NCI-H128 (cell line): Measurements from ENCODE around the gene SLC15A3.

Source experiments
- DNase-seq: peaks from one replicate; lab custom pipeline; 2025; ENCODE audit not compliant: unreplicated experiment; lab: John Stamatoyannopoulos, UW

The SLC15A3 gene

DNA sequence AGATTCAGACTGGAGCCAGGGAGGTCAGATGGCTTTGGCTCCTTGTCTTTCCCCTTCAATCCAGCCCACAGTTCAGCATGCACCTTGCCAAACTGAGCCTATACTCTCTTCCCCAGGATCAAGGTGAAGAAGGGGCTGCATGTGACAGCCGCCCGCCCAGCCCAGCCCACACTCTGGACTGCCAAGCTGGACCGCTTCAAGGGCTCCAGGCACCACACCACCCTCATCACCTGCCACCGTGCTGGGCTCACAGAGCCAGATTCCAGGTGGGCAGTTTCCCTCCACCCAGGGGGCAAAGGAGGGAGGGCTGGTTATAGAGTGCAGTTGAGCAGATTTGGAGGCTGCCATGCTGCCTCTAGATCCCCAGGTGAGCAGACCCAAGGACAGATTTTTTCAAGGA, 21.6 kb downstream of the SLC15A3 start:
- DNase-seq: no peak

DNA sequence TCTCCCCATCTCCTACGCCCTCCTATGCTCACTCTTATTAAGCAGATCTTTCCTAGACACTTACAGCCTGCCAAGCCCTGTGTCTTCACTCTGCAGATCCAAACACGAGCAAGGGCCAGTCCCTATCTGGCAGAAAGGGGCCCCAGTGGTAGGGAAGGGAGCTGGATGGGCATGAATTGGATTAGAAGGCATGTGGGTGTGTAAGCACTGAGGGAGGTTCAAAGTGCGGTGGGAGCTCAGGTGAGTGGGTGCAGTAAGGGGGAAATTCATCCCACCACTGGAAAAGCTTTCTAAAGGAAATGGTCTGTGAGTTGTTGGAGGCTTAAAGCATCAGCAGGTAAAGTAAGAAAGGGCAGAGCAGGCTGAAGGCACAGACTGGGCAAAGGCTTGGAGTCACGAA, 22.2 kb downstream of the SLC15A3 start:
- DNase-seq: no peak

DNA sequence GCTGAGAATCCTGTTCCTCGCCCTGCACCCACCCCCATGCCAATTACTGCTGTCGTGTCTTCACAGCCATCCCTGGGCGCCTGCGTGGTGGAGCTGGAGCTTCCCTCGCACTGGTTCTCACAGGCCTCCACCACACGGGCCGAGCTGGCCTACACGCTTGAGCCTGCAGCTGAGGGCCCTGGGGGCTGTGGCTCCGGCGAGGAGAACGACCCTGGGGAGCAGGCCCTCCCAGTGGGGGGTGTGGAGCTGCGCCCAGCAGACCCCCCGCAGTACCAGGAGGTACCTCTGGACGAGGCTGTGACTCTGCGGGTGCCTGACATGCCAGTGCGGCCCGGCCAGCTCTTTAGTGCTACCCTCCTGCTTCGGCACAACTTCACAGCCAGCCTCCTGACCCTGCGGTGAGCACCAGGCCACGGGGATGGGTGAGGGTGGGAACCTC, 23.4 kb downstream of the SLC15A3 start:
- no peak for DNase-seq

GRCh38 chr11:60927600-60927999, 24.4 kb downstream of the SLC15A3 start:
- no peak for DNase-seq

GRCh38 chr11:60927061-60927592, 24.8 kb downstream of the SLC15A3 start:
- no peak for DNase-seq

DNA sequence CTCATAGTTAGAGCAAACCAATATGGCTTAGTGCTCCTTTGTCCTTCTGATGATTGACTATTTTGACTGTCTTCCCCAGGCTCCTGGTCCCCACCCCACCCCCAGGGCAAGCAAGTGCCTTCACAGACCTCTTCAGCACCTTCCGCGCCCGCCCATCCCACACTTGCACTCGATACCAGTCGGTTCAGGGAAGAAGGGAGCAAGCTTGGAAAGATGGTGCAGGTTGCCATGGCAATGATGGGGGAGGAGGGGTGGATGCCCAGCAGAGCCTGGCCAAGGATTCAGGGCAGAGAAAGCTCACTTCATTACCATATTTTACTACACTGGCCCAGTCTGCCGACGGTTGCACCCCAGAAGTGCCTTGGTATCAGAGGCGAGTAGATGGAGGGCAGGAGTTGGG, 25.5 kb downstream of the SLC15A3 start:
- DNase-seq: no peak

GRCh38 chr11:60925868-60926267, 26.1 kb downstream of the SLC15A3 start:
- DNase-seq: no peak

DNA sequence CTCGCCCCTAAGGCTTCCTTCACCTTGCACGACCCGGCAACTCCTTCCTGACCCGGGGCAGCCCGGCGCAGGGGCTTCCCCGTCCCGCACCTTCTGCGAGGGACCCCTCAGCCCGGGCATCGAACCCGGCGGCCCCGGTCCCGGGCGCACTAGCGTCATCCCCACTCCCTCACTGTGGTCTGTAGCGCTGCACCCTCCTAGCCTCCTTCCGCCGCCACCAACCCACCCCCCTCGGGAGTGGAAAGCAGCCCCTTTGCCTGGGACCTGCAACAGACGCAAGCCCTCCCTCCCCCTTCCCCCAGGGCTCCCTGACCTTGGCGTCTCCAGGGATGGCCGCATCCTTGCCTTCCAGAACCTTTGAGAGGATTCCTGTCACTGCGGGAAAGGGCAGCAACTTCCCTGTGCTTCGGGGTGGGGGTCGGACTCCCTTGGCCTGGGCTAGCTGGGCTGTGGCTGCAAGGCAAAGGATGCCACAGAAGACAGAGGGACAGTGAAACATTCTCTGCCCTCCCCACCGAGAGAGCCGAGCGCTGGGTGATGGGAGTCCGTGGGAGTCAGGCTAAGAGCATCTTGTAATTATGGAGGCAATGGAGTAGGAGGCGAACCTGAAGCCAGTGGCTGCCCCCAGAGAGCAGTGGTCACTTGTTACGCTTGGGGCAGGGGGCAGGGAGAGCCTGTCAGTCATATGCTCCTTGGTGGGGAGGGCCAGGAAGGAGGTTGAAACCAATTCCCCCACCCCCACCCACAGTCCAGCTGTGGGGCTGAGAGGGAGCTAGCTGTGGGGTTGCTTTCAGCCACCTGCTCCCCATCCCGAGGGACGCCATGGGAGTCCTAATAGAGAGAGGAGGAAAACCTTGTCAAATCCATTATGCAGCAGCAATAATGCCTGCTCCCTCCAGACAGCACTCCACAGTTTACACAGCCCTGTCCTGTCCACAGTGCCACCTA, 26.8 kb downstream of the SLC15A3 start:
- DNase-seq: no peak

GRCh38 chr11:60924110-60924905, 27.7 kb downstream of the SLC15A3 start, which contains the start of gene TMEM132A:
TSS of gene TMEM132A (plus strand) at chr11:60924460. CDS start at chr11:60924634, 174 bp downstream.
- peak; percentile 48 for DNase-seq

DNA sequence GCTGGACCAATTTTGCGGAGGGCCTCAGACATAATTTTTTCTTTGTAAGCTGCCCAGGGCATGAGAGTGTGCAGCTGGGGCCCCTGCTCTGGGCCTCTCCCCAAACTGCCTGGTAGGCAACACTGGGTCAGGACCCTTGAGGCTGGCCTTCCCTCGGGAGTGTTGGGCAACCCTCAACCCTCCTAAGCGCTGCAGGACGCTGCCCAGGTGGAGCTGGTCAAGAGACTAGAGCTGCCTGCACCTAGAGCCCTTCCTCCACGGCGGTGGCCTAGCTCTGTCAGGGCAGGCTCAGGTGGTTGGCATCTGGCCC, 28.2 kb downstream of the SLC15A3 start:
- DNase-seq: no peak

DNA sequence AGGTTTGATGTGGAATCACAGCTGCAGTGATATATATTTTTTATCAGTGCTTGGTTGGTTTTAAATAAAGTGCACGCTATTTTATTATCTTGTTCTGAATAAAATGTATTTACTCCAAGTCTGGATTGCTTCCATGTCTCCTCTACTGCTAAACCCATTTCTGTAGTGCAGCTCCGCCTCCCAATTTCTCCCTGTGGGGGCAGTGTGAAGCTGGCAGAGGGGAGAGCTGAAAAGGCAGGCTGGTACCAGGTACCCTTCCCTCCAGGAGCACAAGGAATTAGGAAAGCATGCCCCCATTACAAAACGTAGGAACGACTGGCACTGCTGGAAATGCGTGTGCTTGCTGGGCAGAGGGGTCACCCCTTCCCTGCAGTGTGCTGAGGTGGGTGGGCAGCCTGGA, 28.6 kb downstream of the SLC15A3 start:
- DNase-seq: no peak

- DNase-seq: no peak
Measured at GRCh38 chr11:60922906-60923305, 29.1 kb downstream of the SLC15A3 start.

DNA sequence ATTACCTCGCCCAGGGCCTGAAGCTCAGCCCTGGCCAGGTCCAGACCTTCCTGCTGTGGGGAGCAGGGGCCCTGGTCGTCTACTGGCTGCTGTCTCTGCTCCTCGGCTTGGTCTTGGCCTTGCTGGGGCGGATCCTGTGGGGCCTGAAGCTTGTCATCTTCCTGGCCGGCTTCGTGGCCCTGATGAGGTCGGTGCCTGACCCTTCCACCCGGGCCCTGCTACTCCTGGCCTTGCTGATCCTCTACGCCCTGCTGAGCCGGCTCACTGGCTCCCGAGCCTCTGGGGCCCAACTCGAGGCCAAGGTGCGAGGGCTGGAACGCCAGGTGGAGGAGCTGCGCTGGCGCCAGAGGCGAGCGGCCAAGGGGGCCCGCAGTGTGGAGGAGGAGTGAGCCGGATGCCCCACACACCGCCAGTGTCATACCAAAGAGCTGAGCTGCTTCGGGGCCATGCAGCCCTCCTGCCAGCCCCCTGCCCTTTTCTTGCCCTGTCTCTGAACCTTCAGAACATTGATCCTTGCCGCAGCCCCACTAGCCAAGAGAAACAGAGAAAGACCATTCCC, 30.1 kb downstream of the SLC15A3 start:
- no peak for DNase-seq

- no peak for DNase-seq
Measured at GRCh38 chr11:60921259-60921658, 30.7 kb downstream of the SLC15A3 start.

DNA sequence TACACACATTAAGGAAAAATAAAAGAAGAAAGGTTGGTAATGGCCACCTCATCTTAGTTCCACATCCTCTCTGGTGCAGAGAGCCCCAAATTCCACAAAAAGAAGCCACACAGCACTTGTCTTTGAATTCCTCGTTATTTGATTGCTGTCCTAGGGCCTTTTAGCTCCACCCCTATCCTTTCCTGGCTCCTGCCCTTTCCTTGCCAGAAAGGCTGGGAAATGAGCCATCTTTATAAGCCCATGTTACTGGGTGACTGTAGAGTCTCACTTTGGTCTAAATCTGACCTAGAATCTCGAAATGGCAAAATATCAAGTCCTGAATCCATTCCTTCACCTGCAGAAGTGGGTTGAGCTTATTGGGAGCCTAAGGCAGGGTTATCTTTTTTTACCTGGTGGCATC, 32.0 kb downstream of the SLC15A3 start:
- no peak for DNase-seq

GRCh38 chr11:60919320-60919719, 32.7 kb downstream of the SLC15A3 start:
- DNase-seq: no peak

GRCh38 chr11:60918939-60919265, 33.1 kb downstream of the SLC15A3 start:
- DNase-seq: no peak

DNA sequence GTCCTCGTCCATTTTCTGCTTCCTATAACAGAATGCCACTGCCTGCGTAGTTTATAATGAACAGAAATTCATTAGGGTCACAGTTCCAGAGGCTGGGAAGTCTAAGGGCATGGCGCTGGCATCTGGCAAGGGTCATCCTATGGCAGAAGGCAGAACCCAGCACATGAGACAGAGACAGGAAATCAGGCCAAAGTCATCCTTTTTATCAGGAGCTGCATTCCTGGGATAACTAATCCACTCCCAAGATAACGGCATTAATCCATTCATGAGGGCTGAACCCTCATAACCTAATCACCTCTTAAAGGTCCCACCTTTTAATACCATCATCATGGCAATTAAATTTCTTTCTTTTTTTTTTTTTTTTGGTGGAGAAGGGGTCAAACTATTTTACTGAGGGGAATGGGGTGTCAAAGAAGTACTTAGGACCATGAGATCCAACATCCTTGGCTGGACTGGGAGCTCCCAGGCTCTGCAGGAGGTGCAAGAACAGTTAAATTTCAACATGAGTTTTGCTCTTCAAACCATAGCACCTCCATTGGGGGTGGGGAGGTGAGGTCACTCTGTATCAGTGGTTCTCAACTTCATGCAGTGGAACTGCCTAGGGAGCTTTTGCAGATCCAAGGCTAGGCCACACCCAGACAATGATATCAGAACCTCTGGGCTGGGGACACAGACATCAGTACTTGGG, 33.6 kb downstream of the SLC15A3 start:
- DNase-seq: no peak

DNA sequence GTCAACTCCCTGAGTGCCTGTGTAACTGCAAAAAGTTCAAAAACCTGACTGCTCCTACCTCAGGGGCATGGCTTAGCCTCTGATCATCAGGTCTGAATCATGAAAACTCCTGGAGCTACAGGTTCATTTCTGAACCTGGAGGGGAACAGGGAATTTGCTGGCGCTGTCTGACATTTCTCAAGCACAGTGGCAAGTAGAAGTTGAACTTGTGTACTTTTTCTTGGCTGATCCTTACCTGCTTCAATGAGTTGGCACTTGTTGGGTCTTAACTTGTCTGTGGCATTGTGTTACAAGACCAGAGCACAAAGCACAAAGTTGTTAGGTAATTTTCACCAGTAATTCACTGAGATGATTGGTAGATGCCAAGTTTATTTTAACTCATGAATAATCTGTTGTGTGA, 34.7 kb downstream of the SLC15A3 start:
- DNase-seq: no peak

- DNase-seq: no peak
Measured at GRCh38 chr11:60916669-60917206, 35.2 kb downstream of the SLC15A3 start.
